CD4-positive, alpha-beta T cell treated with Interleukin-6 at 100 ng/mL for 8 hours (primary cell): ENCODE data around the gene RALGPS2.

Experiments
- DNase-seq: peaks from one replicate; pipeline ENCODE4 v3.0.0-alpha.2; 2020; ENCODE audit warnings: mixed read lengths, low spot score

The RALGPS2 gene

DNA sequence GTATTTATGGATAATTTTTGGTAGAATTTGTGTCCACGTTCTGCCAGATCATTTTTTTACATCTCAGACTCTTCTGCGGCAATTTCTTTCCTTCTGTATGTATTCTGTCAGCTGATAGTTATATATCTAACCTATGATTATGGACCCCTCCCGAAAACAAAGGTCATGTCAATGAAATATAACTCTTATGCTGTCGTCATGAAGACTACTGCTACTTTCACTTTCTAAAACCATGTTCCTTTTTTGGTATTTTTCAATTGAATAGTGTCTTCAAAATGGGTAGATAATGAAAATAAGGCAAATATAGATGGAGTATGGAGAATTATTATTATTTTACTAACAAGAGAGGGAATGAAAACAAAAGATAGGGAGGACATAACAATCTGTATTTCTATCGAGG lies 142.6 kb downstream of the RALGPS2 start:
- no peak for DNase-seq

DNA sequence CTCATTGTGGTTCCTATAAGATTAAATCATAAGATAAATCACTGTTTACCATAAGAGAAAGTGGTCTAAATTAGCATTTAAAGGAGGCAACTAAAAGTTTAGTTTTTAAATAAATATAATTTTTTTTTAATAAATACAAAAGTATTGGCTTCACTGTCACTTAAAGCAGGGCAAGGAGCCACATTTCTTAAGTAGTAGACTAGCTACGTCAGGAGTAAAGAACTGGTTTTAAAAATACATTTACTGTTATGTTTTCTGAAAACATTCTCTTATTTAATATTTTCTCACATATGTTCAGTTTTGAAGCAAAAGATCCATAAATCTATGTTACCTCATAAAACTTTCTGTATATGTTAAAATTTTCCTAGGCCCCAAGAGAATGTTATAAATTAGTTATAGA lies 143.7 kb downstream of the RALGPS2 start:
- no peak for DNase-seq

- DNase-seq = no peak
Measured at GRCh38 chr1:178869119-178869697, 144.2 kb downstream of the RALGPS2 start.

GRCh38 chr1:178870221-178870620 lies 145.2 kb downstream of the RALGPS2 start:
- no peak for DNase-seq

- no peak for DNase-seq
Measured at GRCh38 chr1:178870944-178871343, 145.9 kb downstream of the RALGPS2 start, which contains the start of gene ANGPTL1. Gene ANGPTL1 (minus strand): TSS chr1:178871077. CDS start chr1:178865776, 5,301 bp downstream.

DNA sequence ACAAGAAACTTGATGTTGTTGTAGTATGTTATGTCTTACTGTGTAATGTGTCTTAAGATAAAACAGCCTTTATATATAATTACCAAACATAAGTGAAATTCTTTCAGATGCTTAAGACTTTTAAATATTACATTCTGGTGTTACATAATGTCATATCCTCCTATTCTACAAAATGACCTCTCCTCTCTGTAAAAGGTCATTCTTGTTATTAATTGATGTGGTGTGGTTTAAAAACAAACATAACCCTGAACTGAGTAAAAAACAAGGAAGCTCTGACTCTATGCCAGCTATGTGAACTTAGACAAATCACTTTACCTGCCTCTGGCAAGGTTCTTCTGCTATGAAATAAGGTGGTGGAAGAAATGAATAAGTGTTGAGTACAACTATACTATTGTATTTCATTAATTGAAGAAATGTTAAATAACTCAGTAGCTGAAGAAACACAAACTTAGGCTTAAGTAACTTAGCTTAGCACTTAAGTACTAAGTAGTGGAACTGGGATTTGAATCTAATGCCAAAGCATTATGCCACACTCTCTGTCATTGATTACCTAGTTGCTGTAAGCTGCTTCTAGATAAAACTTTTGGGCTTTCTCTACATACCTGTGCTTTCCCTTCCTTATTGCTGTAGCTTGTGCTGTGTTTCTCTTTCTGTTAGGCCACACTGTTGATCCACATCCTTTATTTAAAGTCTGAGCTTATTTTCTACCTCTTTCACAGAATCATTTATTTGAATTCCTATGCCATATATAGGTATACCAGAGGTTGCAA lies 146.7 kb downstream of the RALGPS2 start:
- no peak for DNase-seq

GRCh38 chr1:178874966-178875365 lies 149.9 kb downstream of the RALGPS2 start:
- DNase-seq = no peak

DNA sequence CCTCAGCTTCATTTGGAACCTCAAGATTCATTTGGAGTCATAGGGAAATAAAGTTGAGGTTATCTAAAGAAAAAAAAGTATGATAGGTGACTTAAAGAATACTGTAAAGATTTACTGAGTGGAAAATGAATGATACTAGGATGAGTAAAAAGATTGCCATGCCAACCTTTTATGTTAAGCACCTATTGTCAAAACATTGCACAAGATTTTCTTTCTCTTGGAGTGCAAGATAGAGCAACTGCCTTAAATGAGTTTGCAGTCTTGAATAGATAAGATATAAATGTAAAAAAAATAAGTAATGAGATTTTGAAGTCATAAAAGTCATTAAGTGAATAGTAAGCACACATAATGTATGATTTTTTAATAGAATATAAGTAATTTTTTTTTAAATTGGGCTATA lies 150.9 kb downstream of the RALGPS2 start:
- DNase-seq = no peak

DNA sequence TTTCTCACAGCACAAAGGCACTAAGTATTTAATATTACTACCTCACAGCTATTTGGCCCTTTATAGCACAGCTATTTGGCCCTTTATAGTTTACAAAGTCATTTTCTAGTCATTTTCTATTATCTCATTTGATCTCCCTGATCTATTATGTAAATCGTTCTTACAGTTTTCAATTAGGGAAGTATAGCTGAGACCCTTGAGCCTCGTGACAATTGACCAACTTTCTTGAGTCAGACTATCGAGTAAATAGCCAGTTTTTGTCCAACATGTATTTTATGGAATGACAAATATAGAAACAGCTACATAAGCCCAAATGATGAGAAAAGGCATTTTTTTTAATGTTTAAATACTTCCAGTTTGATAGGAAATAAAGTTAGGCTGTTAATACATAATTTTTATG lies 152.9 kb downstream of the RALGPS2 start:
- no peak for DNase-seq

GRCh38 chr1:178881950-178882349 lies 156.9 kb downstream of the RALGPS2 start:
- no peak for DNase-seq

GRCh38 chr1:178885869-178886268 lies 160.8 kb downstream of the RALGPS2 start:
- DNase-seq = no peak

GRCh38 chr1:178886551-178886950 lies 161.5 kb downstream of the RALGPS2 start:
- no peak for DNase-seq

DNA sequence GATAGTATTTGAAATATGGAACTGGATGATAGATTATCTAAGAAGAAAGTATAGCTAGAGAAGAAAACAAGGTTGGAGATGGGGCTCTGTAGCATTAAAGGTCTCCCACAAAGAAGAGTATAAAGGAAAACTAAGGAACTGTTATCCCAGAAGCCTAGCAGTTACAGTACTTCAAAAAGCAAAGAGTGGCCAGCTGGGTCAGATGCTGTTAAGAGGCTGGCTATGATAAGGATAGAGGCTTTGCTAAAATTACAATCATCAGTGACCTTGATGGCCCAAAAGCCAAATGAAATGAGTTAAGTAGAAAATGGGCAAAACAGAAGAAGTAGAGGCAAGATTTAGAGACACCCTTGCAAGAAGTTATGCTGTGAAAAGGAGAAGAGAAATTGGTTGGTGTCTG lies 170.9 kb downstream of the RALGPS2 start:
- no peak for DNase-seq

DNA sequence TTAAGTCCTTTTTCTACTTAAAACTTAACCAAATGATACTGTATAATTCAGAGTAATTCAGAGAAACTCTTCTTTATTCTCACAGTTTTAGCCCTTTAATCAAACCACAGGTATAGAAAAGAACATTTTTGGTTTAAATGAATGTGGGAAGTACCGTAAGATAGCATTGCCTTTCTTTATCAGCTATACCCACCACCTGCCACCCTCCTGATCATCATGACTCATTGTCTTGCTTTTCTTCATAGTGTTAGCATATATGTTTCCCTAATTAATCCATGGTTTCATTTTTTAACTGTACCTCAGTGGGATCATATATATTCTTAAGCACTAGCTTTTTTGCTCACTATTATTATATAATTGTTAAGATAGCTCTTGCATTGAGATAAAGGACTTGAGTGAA lies 173.4 kb downstream of the RALGPS2 start:
- DNase-seq = no peak

GRCh38 chr1:178899402-178899801 lies 174.4 kb downstream of the RALGPS2 start:
- no peak for DNase-seq

- no peak for DNase-seq
Measured at GRCh38 chr1:178901482-178902125, 176.6 kb downstream of the RALGPS2 start.

DNA sequence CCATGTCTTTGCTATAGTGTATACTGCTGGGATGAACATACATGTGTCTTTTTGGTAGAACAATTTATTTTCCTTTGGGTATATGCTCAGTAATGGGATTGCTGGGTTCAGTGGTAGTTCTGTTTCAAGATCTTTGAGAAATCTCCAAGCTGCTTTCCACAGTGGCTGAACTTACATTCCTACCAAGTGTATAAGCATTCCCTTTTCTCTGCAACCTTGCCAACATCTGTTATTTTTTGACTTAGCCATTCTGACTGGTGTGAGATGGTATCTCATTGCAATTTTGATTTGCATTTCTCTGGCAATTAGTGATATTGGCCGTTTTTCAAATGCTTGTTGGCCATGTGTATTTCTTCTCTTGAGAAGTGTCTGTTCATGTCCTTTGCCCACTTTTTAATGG lies 183.3 kb downstream of the RALGPS2 start:
- DNase-seq = no peak

DNA sequence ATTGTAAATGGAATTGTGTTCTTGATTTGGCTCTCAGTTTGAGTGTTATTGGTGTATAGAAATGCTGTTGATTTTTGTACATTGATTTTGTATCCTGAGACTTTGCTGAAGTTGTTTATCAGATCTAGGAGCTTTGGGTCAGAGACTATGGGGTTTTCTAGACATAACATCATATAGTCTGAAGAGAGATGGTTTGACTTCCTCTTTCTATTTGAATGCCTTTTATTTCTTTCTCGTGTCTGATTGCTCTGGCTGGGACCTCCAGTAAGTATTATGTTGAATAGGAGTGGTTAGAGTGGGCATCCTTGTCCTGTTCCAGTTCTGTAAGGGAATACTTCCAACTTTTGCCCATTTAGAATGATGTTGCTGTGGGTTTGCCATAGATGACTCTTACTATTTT lies 185.0 kb downstream of the RALGPS2 start:
- DNase-seq = no peak

DNA sequence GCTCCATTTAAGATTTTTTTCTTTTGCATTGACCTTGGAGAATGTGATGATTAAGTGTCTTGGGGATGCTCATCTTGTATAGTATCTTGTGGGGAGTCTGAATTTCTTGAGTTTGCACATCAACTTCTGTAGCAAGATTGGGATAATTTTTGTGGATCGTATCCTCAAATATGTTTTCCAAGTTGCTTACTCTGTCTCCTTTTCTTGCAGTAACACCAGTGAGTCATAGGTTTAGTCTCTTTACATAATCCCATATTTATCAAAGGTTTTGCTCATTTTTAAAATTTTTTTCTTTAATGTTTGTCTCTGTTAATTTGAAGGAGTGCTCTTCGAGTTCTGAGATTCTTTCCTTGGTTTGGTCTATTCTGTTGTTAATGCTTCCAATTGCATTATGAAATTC lies 187.6 kb downstream of the RALGPS2 start:
- no peak for DNase-seq

DNA sequence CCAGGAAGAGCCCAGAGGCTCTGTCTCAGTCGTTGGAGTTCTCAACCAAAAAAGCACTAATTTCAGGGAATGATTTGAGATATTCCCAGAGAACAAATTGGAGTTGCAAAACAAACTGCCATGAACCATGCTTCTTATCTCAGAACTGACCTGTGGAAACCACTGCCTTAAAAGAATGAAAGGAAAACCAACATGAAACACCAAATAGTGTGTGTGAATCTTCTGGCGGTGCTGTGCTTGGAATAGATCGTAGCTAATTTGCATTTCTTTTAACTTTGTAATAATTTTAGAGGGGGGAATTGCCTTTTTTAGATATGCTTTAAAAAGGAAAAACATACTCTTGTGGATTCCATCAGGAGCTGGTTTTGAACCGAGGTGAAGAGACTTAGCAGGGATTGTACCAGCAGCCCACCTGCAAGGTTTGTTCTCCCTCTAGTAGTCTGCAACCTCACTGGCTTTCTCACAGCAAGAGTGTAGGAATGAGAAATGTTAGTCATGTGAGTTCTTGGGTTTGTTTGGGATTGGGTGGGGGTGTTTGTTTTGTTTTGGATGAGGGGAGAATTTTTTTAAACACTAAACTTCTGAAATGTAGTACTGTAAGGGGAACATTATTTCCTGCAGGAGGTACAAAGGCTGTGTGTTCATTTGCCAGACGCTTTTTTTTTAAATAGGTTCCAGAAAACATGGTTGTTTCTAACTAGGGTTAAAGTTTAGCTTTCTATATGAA lies 191.6 kb downstream of the RALGPS2 start:
- DNase-seq = no peak

GRCh38 chr1:178918308-178918707 lies 193.3 kb downstream of the RALGPS2 start:
- DNase-seq = no peak

- DNase-seq = no peak
Measured at GRCh38 chr1:178918955-178919354, 193.9 kb downstream of the RALGPS2 start.

DNA sequence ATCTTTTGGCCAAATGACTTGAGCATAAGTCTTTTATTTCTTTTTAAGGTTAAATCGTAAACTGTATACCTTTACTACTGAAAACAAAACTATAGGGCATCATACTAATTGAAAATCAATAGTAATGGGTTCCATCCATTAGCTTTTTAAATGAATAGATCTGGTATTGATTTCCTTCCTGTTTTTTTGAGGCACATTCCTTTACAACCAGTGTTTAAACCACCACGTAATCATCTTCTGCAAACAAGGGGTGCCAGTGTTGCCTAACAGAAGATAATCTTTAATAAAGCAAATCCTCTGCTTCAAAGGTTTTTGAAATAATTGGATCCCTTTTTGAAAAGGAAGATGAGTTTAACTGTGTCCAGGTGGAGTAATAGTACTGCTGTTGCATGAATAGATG lies 194.5 kb downstream of the RALGPS2 start:
- DNase-seq = no peak
